Panc1 (cell line): Measurements from ENCODE around the gene ZNF444.

ENCODE experiments used
- CTCF ChIP-seq: fragments of 450-650 bp; IDR thresholded peaks from 2 replicates; pipeline ENCODE4 v1.5.1; 2017; ENCODE audit warnings: mild to moderate bottlenecking
- POLR2AphosphoS5 ChIP-seq: IDR thresholded peaks from 2 replicates; pipeline ENCODE4 v1.6.1; 2012; ENCODE audit warnings: mild to moderate bottlenecking, low read depth, low read length, moderate library complexity
- SIN3A ChIP-seq: IDR thresholded peaks from 2 replicates; pipeline ENCODE4 v1.6.1; 2012; ENCODE audit warnings: low read depth, mild to moderate bottlenecking, low read length, moderate library complexity, borderline replicate concordance; ENCODE audit not compliant: insufficient read depth
- TF ChIP-seq, protein P1 (sequence below), 2 experiments: IDR thresholded peaks; 2 replicates each; pipeline ENCODE4 v1.6.1; 2011 to 2012; ENCODE audit warnings: low read depth in 2 of 2, control low read depth in 1 of 2, low read length in 1 of 2, mild to moderate bottlenecking in 1 of 2, moderate library complexity in 1 of 2; ENCODE audit not compliant: insufficient read depth in 1 of 2

- no peak for TF ChIP-seq CTCF
- TF ChIP-seq POLR2AphosphoS5 = no peak
- no peak for TF ChIP-seq SIN3A
- TF ChIP-seq, protein P1, sequence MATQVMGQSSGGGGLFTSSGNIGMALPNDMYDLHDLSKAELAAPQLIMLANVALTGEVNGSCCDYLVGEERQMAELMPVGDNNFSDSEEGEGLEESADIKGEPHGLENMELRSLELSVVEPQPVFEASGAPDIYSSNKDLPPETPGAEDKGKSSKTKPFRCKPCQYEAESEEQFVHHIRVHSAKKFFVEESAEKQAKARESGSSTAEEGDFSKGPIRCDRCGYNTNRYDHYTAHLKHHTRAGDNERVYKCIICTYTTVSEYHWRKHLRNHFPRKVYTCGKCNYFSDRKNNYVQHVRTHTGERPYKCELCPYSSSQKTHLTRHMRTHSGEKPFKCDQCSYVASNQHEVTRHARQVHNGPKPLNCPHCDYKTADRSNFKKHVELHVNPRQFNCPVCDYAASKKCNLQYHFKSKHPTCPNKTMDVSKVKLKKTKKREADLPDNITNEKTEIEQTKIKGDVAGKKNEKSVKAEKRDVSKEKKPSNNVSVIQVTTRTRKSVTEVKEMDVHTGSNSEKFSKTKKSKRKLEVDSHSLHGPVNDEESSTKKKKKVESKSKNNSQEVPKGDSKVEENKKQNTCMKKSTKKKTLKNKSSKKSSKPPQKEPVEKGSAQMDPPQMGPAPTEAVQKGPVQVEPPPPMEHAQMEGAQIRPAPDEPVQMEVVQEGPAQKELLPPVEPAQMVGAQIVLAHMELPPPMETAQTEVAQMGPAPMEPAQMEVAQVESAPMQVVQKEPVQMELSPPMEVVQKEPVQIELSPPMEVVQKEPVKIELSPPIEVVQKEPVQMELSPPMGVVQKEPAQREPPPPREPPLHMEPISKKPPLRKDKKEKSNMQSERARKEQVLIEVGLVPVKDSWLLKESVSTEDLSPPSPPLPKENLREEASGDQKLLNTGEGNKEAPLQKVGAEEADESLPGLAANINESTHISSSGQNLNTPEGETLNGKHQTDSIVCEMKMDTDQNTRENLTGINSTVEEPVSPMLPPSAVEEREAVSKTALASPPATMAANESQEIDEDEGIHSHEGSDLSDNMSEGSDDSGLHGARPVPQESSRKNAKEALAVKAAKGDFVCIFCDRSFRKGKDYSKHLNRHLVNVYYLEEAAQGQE (IDR thresholded peaks at IDR 0.05; ENCODE audit: insufficient read depth in 1 of 2, low read depth in 2 of 2, low read length in 1 of 2) = no peak
These were observed 9.3 kb downstream of the ZNF444 start for GRCh38 chr19:56150358-56150757.
